Fibroblast of skin of back (primary cell): ENCODE data around the gene CFAP299.
A peak's percentile ranks its signal among the peaks of the same experiment; 100 is the strongest.

ENCODE experiments used
- DNase-seq: peaks from one replicate; pipeline ENCODE4 v3.0.0-alpha.2; 2013

The CFAP299 gene

DNA sequence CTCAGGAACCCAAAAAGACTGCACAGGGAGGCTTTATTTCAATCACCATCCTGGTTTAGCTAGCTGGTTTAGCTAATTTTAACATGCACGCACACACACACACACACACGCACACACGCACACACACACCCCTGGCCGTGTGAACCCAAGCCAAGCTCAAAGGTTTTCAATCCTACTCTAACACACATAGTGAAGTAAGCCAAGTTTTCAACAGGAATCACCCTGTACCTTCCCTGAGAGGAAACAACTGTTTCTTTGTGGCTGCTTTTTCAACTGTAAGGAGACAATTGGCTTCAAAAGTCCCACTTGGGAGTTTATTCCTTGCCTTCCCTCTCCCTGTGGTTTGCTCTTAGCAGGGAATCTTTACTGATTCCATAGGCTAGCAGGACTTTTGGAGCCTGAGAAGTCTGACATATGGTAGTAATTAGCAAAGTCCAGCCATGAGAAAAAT lies 596.1 kb downstream of the CFAP299 start:
- DNase-seq: peak; percentile 62

- peak; percentile 24 for DNase-seq
These were observed 612.6 kb downstream of the CFAP299 start for GRCh38 chr4:80948141-80948540.

GRCh38 chr4:80948995-80949394 lies 613.5 kb downstream of the CFAP299 start:
- no peak for DNase-seq

DNA sequence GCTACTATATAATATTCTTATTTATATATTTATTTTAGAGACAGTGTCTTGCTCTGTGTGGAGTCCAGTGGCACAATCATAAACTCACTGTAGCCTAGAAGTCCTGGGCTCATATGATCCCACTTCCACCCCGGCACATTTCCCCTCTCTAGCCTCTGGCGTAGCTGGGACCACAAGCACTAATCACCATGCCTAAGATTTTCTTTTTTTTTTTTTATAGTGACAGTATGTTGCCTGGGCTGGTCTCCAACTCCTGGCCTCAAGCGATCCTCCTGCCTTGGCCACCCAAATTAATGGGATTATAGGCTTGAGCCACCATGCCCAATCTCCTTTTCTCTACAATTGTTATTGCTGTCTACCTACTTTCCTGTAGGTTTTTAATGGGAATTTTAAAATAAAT lies 620.9 kb downstream of the CFAP299 start:
- no peak for DNase-seq

DNA sequence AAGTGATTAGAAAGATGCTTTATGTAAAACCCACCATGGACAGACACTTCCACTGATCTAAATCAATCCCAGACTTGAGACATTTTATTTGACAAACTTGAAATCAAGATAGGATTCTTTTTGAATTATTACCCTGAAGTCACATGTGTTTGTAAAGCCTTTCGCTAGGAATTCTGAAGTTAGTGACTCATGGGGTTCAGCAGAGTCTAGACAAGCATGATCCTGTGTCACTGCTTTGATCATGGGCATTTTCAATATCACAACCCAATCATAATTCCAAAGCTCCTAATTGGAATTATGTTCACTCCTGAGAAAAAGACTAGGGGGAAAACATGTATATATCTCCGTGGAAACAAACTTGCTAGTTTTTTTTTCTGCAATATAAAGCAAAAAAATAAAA lies 627.5 kb downstream of the CFAP299 start:
- DNase-seq: peak; percentile 43

- no peak for DNase-seq
These were observed 631.8 kb downstream of the CFAP299 start for GRCh38 chr4:80967346-80967745.

GRCh38 chr4:80980239-80980638 lies 644.7 kb downstream of the CFAP299 start:
- no peak for DNase-seq

GRCh38 chr4:80986011-80986410 lies 650.5 kb downstream of the CFAP299 start:
- no peak for DNase-seq

GRCh38 chr4:80989921-80990544 lies 654.5 kb downstream of the CFAP299 start:
- DNase-seq: peak; percentile 60

GRCh38 chr4:80990851-80991250 lies 655.3 kb downstream of the CFAP299 start:
- no peak for DNase-seq

- no peak for DNase-seq
These were observed 664.4 kb downstream of the CFAP299 start for GRCh38 chr4:80999943-81000342.

- DNase-seq: no peak
These were observed 668.1 kb downstream of the CFAP299 start for GRCh38 chr4:81003597-81004111.

DNA sequence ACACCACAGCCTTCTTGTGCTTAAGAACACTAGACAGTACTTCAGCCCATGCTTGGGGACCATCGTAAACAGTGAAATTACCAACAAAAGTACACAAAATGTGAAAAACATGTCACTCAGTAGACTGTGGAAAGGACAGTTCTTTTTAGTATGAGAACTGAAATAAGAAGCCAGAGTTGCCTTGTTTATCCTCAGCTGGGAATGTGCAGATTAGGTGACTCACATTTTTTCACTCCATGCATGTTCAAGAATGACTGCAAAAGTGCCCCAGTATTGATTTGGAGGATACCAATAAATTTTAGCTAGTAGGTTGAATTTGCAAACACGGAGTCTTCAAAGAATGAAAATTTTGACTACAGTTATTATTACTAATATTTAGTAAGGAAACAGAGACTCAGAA lies 671.9 kb downstream of the CFAP299 start:
- no peak for DNase-seq
